WERI-Rb-1 (cell line): Measurements from ENCODE around the gene SDK2.

Source experiments
- DNase-seq: peaks from one replicate; pipeline ENCODE4 v3.0.0-alpha.2; 2020
- H3K27ac ChIP-seq: fragments of 250-450 bp; sonication (Bioruptor Pico); 2 replicates; pipeline ENCODE4 v1.5.1; 2020; ENCODE audit warnings: mild to moderate bottlenecking, moderate library complexity
- H3K27me3 ChIP-seq: fragments of 250-450 bp; sonication (Bioruptor Pico); 2 replicates; pipeline ENCODE4 v1.5.1; 2021; ENCODE audit warnings: mild to moderate bottlenecking, low read depth, moderate library complexity; ENCODE audit not compliant: insufficient read depth, severe bottlenecking
- H3K36me3 ChIP-seq: fragments of 250-450 bp; sonication (Bioruptor Pico); 2 replicates; pipeline ENCODE4 v1.5.1; 2020; ENCODE audit warnings: mild to moderate bottlenecking, moderate library complexity
- H3K4me3 ChIP-seq: 2 replicates; pipeline ENCODE4 v1.5.1; 2011; ENCODE audit warnings: low read depth, mild to moderate bottlenecking, control low read depth, low read length
- H3K9me3 ChIP-seq: fragments of 250-450 bp; sonication (Bioruptor Pico); 2 replicates; pipeline ENCODE4 v1.5.1; 2021; ENCODE audit warnings: mild to moderate bottlenecking, moderate library complexity; ENCODE audit not compliant: severe bottlenecking
- TF ChIP-seq, protein P1 (sequence below): IDR thresholded peaks from 2 replicates; pipeline ENCODE4 v1.5.1; 2011; ENCODE audit warnings: low read depth, mild to moderate bottlenecking, control low read depth, inconsistent platforms, low read length

The SDK2 gene

DNA sequence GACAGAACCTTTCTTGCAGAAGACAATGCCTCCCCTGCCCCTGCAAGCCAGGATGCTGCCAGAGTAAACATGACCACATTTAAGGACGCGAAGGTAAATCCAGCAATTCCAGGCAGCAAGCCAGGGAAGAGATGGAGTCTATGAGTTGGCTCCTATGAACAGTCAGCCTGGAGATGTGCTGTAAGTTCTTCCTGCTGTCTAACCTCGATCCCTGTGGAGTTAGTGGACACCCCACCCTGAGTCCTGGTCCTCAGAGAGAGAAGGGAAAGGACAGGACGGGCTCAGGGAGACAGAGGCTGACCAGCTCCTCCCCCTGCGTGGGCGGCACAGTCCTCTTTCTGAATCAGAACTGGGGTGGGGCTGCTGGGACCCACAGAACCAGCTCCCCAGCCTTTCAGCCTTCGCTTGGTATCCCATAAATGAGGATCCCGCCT is 357.4 kb downstream of the SDK2 start:
- Histone ChIP-seq H3K36me3 (peaks cover 28% of the 10 kb centered on the region), H3K27me3 (no peaks in the 10 kb centered on the region), H3K9me3 (no peaks in the 10 kb centered on the region), H3K27ac (no peak overlapping the region), H3K4me3 (no peak overlapping the region)
- TF ChIP-seq, protein P1, sequence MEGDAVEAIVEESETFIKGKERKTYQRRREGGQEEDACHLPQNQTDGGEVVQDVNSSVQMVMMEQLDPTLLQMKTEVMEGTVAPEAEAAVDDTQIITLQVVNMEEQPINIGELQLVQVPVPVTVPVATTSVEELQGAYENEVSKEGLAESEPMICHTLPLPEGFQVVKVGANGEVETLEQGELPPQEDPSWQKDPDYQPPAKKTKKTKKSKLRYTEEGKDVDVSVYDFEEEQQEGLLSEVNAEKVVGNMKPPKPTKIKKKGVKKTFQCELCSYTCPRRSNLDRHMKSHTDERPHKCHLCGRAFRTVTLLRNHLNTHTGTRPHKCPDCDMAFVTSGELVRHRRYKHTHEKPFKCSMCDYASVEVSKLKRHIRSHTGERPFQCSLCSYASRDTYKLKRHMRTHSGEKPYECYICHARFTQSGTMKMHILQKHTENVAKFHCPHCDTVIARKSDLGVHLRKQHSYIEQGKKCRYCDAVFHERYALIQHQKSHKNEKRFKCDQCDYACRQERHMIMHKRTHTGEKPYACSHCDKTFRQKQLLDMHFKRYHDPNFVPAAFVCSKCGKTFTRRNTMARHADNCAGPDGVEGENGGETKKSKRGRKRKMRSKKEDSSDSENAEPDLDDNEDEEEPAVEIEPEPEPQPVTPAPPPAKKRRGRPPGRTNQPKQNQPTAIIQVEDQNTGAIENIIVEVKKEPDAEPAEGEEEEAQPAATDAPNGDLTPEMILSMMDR = no peak
- DNase-seq = no peak

- 0 out of 2 replicates have a peak overlapping the region, but pooled peaks have one; percentile 7 for H3K27ac ChIP-seq
- no peaks in the 10 kb centered on the region for H3K9me3 ChIP-seq
- peak; percentile 58 for DNase-seq
- H3K4me3 ChIP-seq = no peak overlapping the region
- TF ChIP-seq, protein P1 = no peak
- peaks cover 27% of the 10 kb centered on the region for H3K36me3 ChIP-seq
- no peaks in the 10 kb centered on the region for H3K27me3 ChIP-seq
Measured at GRCh38 chr17:73285916-73286862, 358.1 kb downstream of the SDK2 start.

DNA sequence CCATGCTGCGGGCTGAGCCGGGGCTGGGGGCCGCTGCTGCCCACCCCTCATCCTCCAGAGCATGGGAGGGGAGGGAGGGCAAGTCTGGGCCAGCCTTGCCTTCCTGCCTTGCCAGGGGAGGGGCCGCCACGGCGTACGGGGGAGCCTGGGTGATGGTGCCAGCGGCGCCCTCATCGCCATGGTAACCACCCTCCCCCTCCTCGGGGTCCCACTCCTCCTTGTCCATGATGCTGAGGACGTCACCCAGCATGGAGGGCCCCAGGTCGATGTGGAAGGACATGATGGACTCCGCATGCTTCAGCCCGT is 358.7 kb downstream of the SDK2 start:
- TF ChIP-seq, protein P1 = no peak
- Histone ChIP-seq H3K27me3 (no peaks in the 10 kb centered on the region), H3K27ac (no peak overlapping the region), H3K9me3 (no peaks in the 10 kb centered on the region), H3K4me3 (no peak overlapping the region), H3K36me3 (peaks cover 22% of the 10 kb centered on the region)
- DNase-seq = no peak

DNA sequence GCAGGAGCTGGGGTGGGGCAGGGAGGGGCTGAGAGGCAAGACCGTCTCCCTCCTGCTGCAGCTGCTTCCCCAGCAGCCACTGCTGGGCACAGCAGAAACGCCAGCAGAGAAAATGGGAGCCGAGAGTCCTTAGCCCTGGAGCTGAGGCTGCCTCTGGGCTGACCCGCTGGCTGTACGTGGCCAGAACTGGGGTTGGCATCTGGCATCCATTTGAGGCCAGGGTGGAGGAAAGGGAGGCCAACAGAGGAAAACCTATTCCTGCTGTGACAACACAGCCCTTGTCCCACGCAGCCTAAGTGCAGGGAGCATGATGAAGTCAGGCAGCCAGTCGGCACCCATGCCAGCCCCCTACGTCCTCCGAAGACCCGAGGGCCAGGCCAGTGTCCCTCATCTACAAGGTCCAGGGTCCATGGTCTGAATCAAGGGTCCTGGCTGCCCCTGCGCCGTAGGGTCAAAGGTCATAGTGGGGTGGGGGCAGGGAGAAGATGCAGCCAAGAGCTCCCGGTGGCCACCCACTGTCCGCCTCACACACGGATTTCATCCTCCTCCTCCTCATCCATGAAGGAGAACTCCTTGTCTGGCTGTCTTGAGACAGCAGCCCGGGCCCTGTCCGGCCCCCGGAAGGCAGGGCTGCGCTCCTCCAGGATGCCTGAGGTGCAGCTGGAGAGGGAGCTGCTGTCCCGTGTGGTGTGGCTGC is 359.2 kb downstream of the SDK2 start:
- peak overlapping the region; percentile 58 for H3K27ac ChIP-seq
- H3K27me3 ChIP-seq = no peaks in the 10 kb centered on the region
- TF ChIP-seq, protein P1 = no peak
- peaks cover 22% of the 10 kb centered on the region for H3K36me3 ChIP-seq
- H3K9me3 ChIP-seq = no peaks in the 10 kb centered on the region
- DNase-seq = no peak
- H3K4me3 ChIP-seq = no peak overlapping the region
